Muscle layer of colon (tissue), 2 donors: ENCODE results near the gene CDH11.

Source experiments
- H3K27ac ChIP-seq: one replicate; pipeline ENCODE4 v1.7.0; 2013; ENCODE audit warnings: low read depth, mild to moderate bottlenecking, low read length, moderate library complexity
- H3K27me3 ChIP-seq, 2 donors: one replicate each; pipeline ENCODE4 v1.7.0; 2013; ENCODE audit warnings: low read length in 2 of 2, mild to moderate bottlenecking in 2 of 2; ENCODE audit not compliant: insufficient read depth in 2 of 2, control insufficient read depth in 1 of 2
- H3K36me3 ChIP-seq: one replicate; pipeline ENCODE4 v1.7.0; 2013; ENCODE audit warnings: mild to moderate bottlenecking, low read length; ENCODE audit not compliant: insufficient read depth
- H3K4me1 ChIP-seq: one replicate; pipeline ENCODE4 v1.7.0; 2013; ENCODE audit warnings: mild to moderate bottlenecking, low read length; ENCODE audit not compliant: insufficient read depth
- H3K4me3 ChIP-seq, 2 donors: one replicate each; pipeline ENCODE4 v1.7.0; 2013; ENCODE audit warnings: low read length in 2 of 2, low read depth in 1 of 2, mild to moderate bottlenecking in 1 of 2, moderate library complexity in 1 of 2
- H3K9ac ChIP-seq: one replicate; pipeline ENCODE4 v1.7.0; 2013; ENCODE audit warnings: low read length
- H3K9me3 ChIP-seq: one replicate; pipeline ENCODE4 v1.7.0; 2013; ENCODE audit warnings: mild to moderate bottlenecking, low read length
- donor health status: abdominal sarcoma.
- donor health status: Adenocarcinoma of cecum.

CDH11 gene

GRCh38 chr16:64947651-64948050 is 174.2 kb downstream of the CDH11 start:
- no peak overlapping the region for H3K9ac ChIP-seq
- no peak overlapping the region for H3K4me3 ChIP-seq
- H3K9me3 ChIP-seq: no peaks in the 10 kb centered on the region
- H3K4me1 ChIP-seq: no peaks in the 10 kb centered on the region
- H3K27me3 ChIP-seq: no peaks in the 10 kb centered on the region
- peaks cover 6% of the 10 kb centered on the region for H3K36me3 ChIP-seq
- H3K27ac ChIP-seq: no peak overlapping the region

- Histone ChIP-seq H3K27ac (no peak overlapping the region), H3K4me1 (no peaks in the 10 kb centered on the region), H3K9ac (no peak overlapping the region), H3K9me3 (no peaks in the 10 kb centered on the region), H3K27me3 (no peaks in the 10 kb centered on the region), H3K4me3 (no peak overlapping the region), H3K36me3 (no peaks in the 10 kb centered on the region)
Measured at GRCh38 chr16:64933885-64934284, 188.0 kb downstream of the CDH11 start.

GRCh38 chr16:64926476-64926875 is 195.4 kb downstream of the CDH11 start:
- Histone ChIP-seq H3K27me3 (no peaks in the 10 kb centered on the region), H3K9ac (no peak overlapping the region), H3K9me3 (peaks cover 3% of the 10 kb centered on the region), H3K4me1 (no peaks in the 10 kb centered on the region), H3K36me3 (no peaks in the 10 kb centered on the region), H3K4me3 (no peak overlapping the region), H3K27ac (no peak overlapping the region)

- Histone ChIP-seq H3K9ac (no peak overlapping the region), H3K27ac (no peak overlapping the region), H3K36me3 (no peaks in the 10 kb centered on the region), H3K4me3 (no peak overlapping the region), H3K9me3 (peaks cover 3% of the 10 kb centered on the region), H3K4me1 (no peaks in the 10 kb centered on the region), H3K27me3 (no peaks in the 10 kb centered on the region)
Measured at GRCh38 chr16:64925166-64925565, 196.7 kb downstream of the CDH11 start.

GRCh38 chr16:64924086-64924485 is 197.8 kb downstream of the CDH11 start:
- Histone ChIP-seq H3K9me3 (peaks cover 3% of the 10 kb centered on the region), H3K4me1 (no peaks in the 10 kb centered on the region), H3K4me3 (no peak overlapping the region), H3K27me3 (no peaks in the 10 kb centered on the region), H3K27ac (no peak overlapping the region), H3K36me3 (no peaks in the 10 kb centered on the region), H3K9ac (no peak overlapping the region)

GRCh38 chr16:64919929-64920607 is 201.8 kb downstream of the CDH11 start:
- H3K27me3 ChIP-seq: no peaks in the 10 kb centered on the region
- no peak overlapping the region for H3K9ac ChIP-seq
- H3K36me3 ChIP-seq: no peaks in the 10 kb centered on the region
- H3K9me3 ChIP-seq: no peaks in the 10 kb centered on the region
- H3K27ac ChIP-seq: no peak overlapping the region
- H3K4me1 ChIP-seq: no peaks in the 10 kb centered on the region
- H3K4me3 ChIP-seq: no peak overlapping the region

GRCh38 chr16:64919141-64919540 is 202.7 kb downstream of the CDH11 start:
- Histone ChIP-seq H3K9me3 (no peaks in the 10 kb centered on the region), H3K27ac (no peak overlapping the region), H3K4me3 (no peak overlapping the region), H3K27me3 (no peaks in the 10 kb centered on the region), H3K4me1 (no peaks in the 10 kb centered on the region), H3K36me3 (no peaks in the 10 kb centered on the region), H3K9ac (no peak overlapping the region)

GRCh38 chr16:64916051-64916450 is 205.8 kb downstream of the CDH11 start:
- no peak overlapping the region for H3K9ac ChIP-seq
- H3K36me3 ChIP-seq: no peaks in the 10 kb centered on the region
- no peaks in the 10 kb centered on the region for H3K9me3 ChIP-seq
- no peaks in the 10 kb centered on the region for H3K27me3 ChIP-seq
- no peak overlapping the region for H3K27ac ChIP-seq
- H3K4me3 ChIP-seq: no peak overlapping the region
- no peaks in the 10 kb centered on the region for H3K4me1 ChIP-seq

GRCh38 chr16:64910356-64910755 is 211.5 kb downstream of the CDH11 start:
- Histone ChIP-seq H3K9ac (no peak overlapping the region), H3K27ac (no peak overlapping the region), H3K9me3 (no peaks in the 10 kb centered on the region), H3K27me3 (no peaks in the 10 kb centered on the region), H3K4me1 (no peaks in the 10 kb centered on the region), H3K4me3 (no peak overlapping the region), H3K36me3 (no peaks in the 10 kb centered on the region)

- Histone ChIP-seq H3K4me3 (no peak overlapping the region), H3K27me3 (no peaks in the 10 kb centered on the region), H3K9me3 (no peaks in the 10 kb centered on the region), H3K36me3 (no peaks in the 10 kb centered on the region), H3K4me1 (no peaks in the 10 kb centered on the region), H3K27ac (no peak overlapping the region), H3K9ac (no peak overlapping the region)
Measured at GRCh38 chr16:64907844-64908243, 214.0 kb downstream of the CDH11 start.

GRCh38 chr16:64903770-64904169 is 218.1 kb downstream of the CDH11 start:
- Histone ChIP-seq H3K36me3 (no peaks in the 10 kb centered on the region), H3K9ac (no peak overlapping the region), H3K27ac (no peak overlapping the region), H3K9me3 (no peaks in the 10 kb centered on the region), H3K4me3 (no peak overlapping the region), H3K4me1 (no peaks in the 10 kb centered on the region), H3K27me3 (no peaks in the 10 kb centered on the region)

- Histone ChIP-seq H3K36me3 (no peaks in the 10 kb centered on the region), H3K27me3 (no peaks in the 10 kb centered on the region), H3K9me3 (no peaks in the 10 kb centered on the region), H3K4me3 (no peak overlapping the region), H3K9ac (no peak overlapping the region), H3K4me1 (no peaks in the 10 kb centered on the region), H3K27ac (no peak overlapping the region)
Measured at GRCh38 chr16:64900517-64900916, 221.3 kb downstream of the CDH11 start.
